ENCODE results near the gene ZNF804B. TPM values are rescaled to one million over a fixed set of nuclear protein-coding genes. Genes with fewer than 3 reads are reported as not detected.

ZNF804B gene
- total and polyA plus RNA-seq, 2 donors from 2014 or later, result 0.19 TPM; not detected in 1

DNA sequence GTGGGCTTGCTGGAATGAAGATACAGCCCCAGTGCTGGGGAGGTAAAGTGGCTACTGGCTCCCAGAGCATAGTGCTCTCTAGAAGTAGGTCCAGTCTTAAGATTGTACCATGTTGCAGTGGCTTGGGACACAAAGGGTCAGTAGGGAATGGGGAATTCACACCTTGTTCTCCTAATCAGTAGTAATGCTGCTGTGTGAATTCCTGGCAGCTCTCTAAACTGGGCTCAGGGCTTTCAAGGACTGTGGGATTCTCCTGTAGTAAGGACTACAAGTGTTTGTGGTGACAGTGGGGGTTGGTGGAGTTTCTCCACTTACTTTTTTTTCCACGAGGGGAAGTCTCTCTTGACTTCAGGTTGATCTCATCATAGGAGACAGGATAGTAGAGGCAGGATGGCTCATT, 262.2 kb downstream of the ZNF804B start:
- no peak for DNase-seq
- intact Hi-C loops (cut with DNase I), result no loop called here
- no peak for FAIRE-seq

DNA sequence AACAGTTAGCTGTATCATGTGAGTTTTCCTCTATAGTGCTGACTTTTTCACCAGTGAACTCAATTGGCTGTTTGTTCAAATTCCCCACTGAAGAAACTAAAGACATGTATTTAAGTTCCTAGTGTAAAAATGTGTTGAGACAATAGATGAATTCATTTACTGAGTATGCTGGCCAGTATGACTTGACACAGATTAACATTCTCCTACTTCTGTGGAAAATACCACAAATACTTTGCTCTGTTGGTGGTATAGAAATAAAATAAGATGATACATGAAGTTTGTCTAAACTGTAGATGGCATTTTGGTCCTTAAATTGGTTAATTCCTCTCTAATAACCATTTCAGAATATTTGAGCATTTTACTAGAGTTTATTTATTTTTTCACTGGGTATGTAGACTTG, 263.7 kb downstream of the ZNF804B start:
- no peak for DNase-seq
- TF ChIP-seq, protein P1, sequence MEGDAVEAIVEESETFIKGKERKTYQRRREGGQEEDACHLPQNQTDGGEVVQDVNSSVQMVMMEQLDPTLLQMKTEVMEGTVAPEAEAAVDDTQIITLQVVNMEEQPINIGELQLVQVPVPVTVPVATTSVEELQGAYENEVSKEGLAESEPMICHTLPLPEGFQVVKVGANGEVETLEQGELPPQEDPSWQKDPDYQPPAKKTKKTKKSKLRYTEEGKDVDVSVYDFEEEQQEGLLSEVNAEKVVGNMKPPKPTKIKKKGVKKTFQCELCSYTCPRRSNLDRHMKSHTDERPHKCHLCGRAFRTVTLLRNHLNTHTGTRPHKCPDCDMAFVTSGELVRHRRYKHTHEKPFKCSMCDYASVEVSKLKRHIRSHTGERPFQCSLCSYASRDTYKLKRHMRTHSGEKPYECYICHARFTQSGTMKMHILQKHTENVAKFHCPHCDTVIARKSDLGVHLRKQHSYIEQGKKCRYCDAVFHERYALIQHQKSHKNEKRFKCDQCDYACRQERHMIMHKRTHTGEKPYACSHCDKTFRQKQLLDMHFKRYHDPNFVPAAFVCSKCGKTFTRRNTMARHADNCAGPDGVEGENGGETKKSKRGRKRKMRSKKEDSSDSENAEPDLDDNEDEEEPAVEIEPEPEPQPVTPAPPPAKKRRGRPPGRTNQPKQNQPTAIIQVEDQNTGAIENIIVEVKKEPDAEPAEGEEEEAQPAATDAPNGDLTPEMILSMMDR (IDR thresholded peaks at IDR 0.05; ENCODE audit: borderline replicate concordance, extremely low read depth, insufficient read depth), result no peak
- intact Hi-C loops (cut with DNase I), result no loop called here

More for the DNA sequence above, 262.2 kb downstream of the ZNF804B start:
- Histone ChIP-seq H3K4me1 (ENCODE audit: control insufficient read depth in 2 of 3, insufficient read depth in 2 of 3, low read depth in 1 of 3, low read length in 3 of 3) (no peaks in the 10 kb centered on the region), H3K9me3 (ENCODE audit: control insufficient read depth in 2 of 3, insufficient read depth in 1 of 3, low read length in 3 of 3) (no peaks in the 10 kb centered on the region), H3K27ac (ENCODE audit: low read depth in 2 of 2, low read length in 2 of 2) (no peak overlapping the region), H3K9ac (ENCODE audit: low read length in 3 of 3) (no peak overlapping the region), H3K36me3 (ENCODE audit: control insufficient read depth in 2 of 3, insufficient read depth in 3 of 3, low read length in 3 of 3) (no peaks in the 10 kb centered on the region), H3K4me3 (ENCODE audit: low read length in 3 of 3) (no peak overlapping the region), H3K27me3 (ENCODE audit: control insufficient read depth, insufficient read depth, low read length) (no peaks in the 10 kb centered on the region)
- TF ChIP-seq, protein P1 (IDR thresholded peaks at IDR 0.05; ENCODE audit: borderline replicate concordance, extremely low read depth, insufficient read depth), result no peak

DNA sequence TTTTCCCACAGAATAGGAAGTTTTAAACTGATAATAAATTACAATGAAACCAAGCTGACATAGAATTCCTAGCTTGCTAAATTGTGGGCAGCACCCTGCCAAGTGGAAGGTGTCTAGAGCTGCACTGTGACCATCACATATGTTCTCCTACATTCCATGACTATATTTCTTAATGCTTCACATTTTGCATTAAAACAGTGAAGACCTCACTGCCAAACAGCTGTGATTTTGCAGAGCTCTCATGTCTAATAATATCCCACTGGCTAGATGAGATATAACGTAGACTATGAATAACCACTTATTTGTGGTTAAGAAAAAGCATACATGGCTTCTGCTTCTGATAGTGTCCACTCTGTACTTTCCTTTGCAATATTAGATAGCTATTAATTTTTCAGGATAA, 264.4 kb downstream of the ZNF804B start:
- FAIRE-seq (no peak), DNase-seq (no peak)
- Histone ChIP-seq H3K4me3 (ENCODE audit: low read length in 3 of 3) (no peak overlapping the region), H3K27me3 (ENCODE audit: control insufficient read depth, insufficient read depth, low read length) (no peaks in the 10 kb centered on the region), H3K36me3 (ENCODE audit: control insufficient read depth in 2 of 3, insufficient read depth in 3 of 3, low read length in 3 of 3) (no peaks in the 10 kb centered on the region), H3K27ac (ENCODE audit: low read depth in 2 of 2, low read length in 2 of 2) (no peak overlapping the region), H3K9me3 (ENCODE audit: control insufficient read depth in 2 of 3, insufficient read depth in 1 of 3, low read length in 3 of 3) (no peaks in the 10 kb centered on the region), H3K4me1 (ENCODE audit: control insufficient read depth in 2 of 3, insufficient read depth in 2 of 3, low read depth in 1 of 3, low read length in 3 of 3) (no peaks in the 10 kb centered on the region), H3K9ac (ENCODE audit: low read length in 3 of 3) (no peak overlapping the region)
- intact Hi-C loops (cut with DNase I), result no loop called here
- TF ChIP-seq, protein P1 (IDR thresholded peaks at IDR 0.05; ENCODE audit: borderline replicate concordance, extremely low read depth, insufficient read depth), result no peak

More for the DNA sequence above, 263.7 kb downstream of the ZNF804B start:
- FAIRE-seq, result no peak
- H3K27me3 ChIP-seq (ENCODE audit: control insufficient read depth, insufficient read depth, low read length), result no peaks in the 10 kb centered on the region
- no peaks in the 10 kb centered on the region for H3K36me3 ChIP-seq (ENCODE audit: control insufficient read depth in 2 of 3, insufficient read depth in 3 of 3, low read length in 3 of 3)
- no peak overlapping the region for H3K9ac ChIP-seq (ENCODE audit: low read length in 3 of 3)
- no peak overlapping the region for H3K27ac ChIP-seq (ENCODE audit: low read depth in 2 of 2, low read length in 2 of 2)
- H3K4me3 ChIP-seq (ENCODE audit: low read length in 3 of 3), result no peak overlapping the region
- no peaks in the 10 kb centered on the region for H3K4me1 ChIP-seq (ENCODE audit: control insufficient read depth in 2 of 3, insufficient read depth in 2 of 3, low read depth in 1 of 3, low read length in 3 of 3)
- H3K9me3 ChIP-seq (ENCODE audit: control insufficient read depth in 2 of 3, insufficient read depth in 1 of 3, low read length in 3 of 3), result no peaks in the 10 kb centered on the region

DNA sequence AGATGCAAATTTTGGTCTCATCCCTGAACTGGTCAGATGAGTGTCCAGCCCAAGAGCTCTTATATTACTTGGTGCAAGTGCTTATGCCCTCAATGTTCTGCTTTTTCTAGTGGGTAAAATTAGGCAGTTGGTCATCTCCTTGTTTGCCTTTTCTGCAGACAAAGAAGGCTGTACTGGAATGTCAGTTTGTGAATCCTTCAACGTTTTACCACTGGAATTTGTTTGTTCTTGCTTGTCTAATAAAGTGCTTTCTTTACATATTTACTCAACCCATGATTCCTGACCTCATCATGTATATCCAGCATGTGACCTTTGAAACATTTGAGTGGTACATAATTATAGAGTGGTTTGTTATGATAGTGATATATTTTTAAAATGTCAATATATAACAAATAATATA, 268.3 kb downstream of the ZNF804B start:
- Histone ChIP-seq H3K9ac (ENCODE audit: low read length in 3 of 3) (no peak overlapping the region), H3K9me3 (ENCODE audit: control insufficient read depth in 2 of 3, insufficient read depth in 1 of 3, low read length in 3 of 3) (no peaks in the 10 kb centered on the region), H3K36me3 (ENCODE audit: control insufficient read depth in 2 of 3, insufficient read depth in 3 of 3, low read length in 3 of 3) (no peaks in the 10 kb centered on the region), H3K27me3 (ENCODE audit: control insufficient read depth, insufficient read depth, low read length) (no peaks in the 10 kb centered on the region), H3K4me3 (ENCODE audit: low read length in 3 of 3) (no peak overlapping the region), H3K4me1 (ENCODE audit: control insufficient read depth in 2 of 3, insufficient read depth in 2 of 3, low read depth in 1 of 3, low read length in 3 of 3) (no peaks in the 10 kb centered on the region), H3K27ac (ENCODE audit: low read depth in 2 of 2, low read length in 2 of 2) (no peak overlapping the region)
- intact Hi-C loops (cut with DNase I), result no loop called here
- TF ChIP-seq, protein P1 (IDR thresholded peaks at IDR 0.05; ENCODE audit: borderline replicate concordance, extremely low read depth, insufficient read depth), result no peak
- FAIRE-seq (no peak), DNase-seq (no peak)
